ENCODE measurements around the gene POFUT2.

POFUT2 gene

DNA sequence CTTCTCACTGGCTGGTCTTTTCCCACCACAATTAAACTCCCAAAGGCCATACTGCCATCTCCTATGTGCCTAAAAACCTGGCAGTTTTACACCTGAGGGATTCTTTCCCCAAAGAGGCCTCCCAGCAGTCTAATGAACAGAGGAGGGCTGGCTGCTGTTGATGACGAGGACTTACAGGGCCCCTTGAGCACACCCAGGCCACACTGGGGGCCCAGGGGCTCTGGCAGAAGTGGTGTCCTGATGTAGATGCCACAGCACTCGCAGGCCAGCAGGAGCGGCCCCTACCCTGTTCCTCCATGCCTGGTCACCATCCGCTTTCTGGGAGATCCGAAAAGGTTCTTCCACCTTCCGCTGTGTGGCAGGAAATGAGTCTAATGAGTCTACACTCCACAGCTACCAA is 24.2 kb downstream of the POFUT2 start:
- no peak for DNase-seq (ENCODE audit: low read depth in 2 of 2)

DNA sequence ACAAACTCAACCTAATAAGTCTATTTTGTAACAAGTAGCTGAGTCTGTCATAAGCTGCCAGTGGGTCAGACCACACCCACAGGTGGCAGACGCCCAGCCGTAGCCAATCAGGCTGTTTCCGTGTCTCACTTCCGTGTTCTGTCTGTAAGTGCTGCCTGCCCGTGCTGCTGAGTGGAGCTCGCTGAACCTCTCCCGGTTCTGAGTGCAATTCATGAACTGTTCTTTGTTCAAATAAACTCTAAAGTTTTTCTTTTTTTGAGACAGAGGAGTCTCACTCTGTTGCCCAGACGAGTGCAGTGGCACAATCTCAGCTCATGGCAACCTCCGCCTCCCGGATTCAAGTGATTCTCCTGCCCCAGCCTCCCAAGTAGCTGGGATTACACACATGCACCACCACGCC is 25.1 kb downstream of the POFUT2 start:
- no peak for DNase-seq (ENCODE audit: low read depth in 2 of 2)

DNA sequence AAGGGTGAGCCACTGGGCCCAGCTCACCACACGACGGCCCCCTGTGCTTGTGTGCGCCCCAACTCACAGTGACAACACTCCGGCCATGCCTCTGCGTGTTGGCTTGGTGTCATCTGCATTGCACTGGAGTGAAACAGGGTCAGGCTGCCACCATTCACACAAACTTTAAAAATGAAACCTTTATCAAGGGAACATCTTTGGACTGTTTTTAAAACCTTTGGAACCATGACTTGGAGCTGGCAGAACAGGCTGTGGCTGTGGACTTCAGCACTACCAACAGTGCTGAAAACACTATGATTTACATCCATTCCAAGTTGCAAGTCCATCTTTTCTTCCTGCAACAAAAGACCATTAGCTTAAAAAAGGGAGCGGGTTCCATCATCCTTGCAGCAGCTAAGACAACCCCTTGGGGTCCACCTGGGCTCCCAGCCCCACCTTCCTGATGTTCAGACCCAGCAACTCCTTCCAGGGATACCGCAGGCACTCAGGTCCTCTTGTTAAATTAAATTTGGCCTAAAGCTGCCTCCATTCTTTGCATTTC is 25.6 kb downstream of the POFUT2 start:
- DNase-seq (ENCODE audit: low read depth in 2 of 2), result no peak

DNA sequence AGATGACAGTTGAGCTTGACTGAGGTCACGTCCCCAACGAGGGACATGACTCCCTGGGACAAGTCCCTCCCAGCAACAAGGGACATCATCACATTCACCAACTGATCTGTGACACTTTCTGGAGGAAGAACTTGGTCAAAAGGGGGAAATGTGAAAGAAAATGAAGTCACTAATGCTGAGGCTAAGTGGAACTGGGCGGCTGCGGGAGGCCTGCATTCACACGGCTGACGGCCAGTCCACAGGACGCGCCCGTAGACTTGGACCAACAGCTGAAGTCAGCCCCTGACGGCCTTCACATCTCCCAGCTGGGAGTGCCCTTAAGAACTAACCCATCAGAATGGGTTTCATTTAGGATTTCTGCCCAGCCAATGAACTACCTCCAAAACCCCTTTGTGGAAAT is 26.6 kb downstream of the POFUT2 start:
- no peak for DNase-seq (ENCODE audit: low read depth in 2 of 2)

DNA sequence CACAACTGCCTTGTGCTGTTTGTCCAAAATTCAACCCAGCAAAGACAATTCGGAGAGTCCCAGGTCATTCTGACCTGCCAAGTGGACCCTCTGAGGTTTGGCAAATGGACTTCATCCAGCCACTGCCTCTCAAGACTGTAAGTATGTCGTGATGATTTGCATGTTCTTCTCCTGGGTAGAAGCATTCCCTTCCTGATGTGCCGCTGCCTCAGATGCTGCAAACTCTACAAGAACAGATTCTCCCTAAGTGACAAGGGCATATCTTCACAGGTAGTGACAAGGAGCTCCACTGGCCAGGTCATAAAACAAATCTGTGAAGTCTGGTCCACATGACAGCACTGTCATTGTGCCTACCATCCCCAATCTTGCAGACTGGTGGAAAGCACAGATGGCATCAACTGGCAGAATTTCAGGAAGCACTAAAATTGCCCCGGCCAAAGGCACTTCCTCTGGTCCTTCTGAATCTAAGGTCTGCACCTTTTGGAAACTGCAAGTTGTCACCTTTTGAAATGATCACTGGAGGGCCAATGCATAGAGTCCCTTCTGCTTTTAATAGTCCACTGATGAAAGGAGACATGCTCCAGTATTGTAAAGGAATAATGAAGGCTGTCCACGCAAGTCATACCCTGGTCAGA is 27.4 kb downstream of the POFUT2 start:
- DNase-seq (ENCODE audit: low read depth in 2 of 2), result no peak

DNA sequence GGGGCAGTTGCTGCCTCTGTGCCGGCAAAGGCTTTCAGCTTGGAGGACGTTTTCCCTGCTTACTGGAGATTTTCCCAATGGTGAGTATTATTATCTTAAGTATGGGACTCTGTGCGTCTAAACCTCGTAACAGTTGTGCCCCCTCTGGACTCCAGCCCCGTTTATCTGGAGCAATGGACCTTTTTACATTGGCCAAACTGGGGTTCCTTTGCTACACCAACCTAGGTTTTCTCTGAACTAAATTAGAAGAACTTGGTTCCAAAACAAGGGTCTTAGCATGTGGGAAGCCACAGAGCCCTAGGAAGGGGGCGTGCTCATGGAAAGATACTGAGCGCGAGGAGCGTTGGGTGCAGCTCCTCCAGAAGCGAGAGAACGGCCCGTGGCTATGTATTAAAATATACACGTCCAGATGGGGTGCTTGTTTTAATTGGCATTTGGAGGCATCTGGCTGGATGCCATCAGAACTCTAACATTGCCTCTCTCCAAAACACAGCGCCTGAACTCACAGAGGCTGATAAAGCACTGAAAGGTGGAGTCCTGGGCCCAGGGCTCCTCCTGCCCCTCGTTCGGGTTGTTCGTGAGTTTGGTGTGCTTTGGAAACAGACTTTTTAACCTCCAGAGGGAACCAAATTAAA is 28.4 kb downstream of the POFUT2 start:
- DNase-seq (ENCODE audit: low read depth in 2 of 2), result no peak

DNA sequence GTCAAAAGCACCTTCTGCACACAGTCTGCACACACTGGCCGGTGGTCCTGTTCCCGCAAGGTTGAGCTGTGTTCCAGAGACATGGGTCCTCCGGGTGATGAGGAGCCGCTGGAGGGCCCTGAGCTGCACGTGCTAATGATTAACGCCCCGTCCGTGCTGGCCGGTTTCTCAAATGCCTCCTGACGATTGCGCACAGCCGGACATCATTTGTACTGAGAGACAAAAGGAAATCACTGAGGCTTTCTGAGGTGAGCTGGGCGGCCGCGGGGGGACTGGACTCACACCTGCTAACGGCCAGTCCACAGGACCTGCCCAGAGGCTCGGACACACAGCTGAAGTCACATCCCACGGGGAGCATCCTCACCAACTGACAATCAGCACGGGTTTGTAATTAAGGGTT is 29.2 kb downstream of the POFUT2 start:
- DNase-seq (ENCODE audit: low read depth in 2 of 2), result no peak

DNA sequence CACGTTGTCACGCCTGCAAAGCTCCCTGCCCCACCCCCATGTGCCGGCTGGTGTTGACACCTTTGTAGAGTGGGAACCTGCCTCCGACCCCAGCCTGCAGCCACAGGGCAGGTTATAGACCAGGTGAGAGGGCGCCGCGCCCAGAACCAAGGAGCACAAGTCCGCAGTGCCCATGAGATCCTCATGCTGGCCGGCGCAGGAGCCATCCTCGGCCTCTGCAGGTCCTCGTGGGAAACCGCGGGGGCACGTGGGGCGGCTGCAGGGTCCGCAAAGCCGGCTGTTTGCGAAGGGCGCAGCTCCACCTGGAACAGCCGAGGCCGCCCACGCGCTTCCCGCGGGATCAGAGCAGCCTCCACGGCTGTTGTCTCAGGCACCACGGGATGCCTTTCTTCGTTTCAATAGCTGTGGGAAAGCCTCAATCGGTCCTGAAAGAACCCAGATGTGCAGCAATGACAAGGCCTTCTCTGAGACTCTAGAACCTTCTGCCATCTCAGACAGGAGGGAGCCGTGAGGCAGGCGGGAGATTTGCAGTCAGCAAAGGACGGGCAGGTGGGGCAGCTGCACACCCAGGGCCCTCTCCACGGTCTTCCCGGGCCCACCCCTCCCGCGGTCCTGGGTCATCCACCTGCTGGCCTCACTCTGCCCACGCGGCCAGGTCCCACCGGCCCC is 29.9 kb downstream of the POFUT2 start:
- no peak for DNase-seq (ENCODE audit: low read depth in 2 of 2)

DNA sequence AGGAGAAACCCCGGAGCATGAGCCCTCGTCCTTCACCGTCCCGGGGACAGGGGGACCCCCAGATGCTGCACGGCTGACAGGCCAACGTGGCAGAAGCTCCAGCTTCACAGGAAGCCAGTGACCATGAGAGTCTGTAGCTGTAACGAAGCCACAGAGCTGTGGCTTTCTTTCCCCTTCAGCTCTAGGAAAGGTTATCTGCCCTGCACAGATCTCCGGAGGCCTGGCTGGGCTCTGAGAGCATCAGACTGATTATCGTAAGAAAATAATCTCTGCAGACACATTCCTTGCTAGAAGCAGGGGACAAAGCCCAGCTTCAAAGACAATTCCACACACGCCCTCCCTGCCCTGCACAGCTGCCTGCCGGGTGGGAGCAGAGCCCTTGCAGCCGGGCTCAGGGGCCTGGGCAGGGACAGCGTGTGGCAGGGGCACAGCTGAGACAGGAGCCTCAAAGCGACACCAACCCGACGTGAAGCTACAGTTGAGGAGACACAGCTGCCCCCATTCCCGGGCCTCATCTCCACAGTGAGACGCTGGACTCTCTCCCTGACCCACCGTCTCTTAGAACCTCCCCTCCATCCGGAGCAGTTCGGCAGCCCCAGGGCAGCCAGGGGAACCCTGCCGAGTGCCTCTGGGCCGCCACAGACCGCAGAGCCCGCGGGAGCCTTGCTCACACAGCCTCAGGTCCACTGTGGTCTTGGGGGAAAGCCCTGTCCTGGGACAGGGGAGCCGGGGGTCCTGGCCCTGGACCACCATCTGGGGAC is 30.6 kb downstream of the POFUT2 start:
- DNase-seq (ENCODE audit: low read depth in 2 of 2), result no peak

DNA sequence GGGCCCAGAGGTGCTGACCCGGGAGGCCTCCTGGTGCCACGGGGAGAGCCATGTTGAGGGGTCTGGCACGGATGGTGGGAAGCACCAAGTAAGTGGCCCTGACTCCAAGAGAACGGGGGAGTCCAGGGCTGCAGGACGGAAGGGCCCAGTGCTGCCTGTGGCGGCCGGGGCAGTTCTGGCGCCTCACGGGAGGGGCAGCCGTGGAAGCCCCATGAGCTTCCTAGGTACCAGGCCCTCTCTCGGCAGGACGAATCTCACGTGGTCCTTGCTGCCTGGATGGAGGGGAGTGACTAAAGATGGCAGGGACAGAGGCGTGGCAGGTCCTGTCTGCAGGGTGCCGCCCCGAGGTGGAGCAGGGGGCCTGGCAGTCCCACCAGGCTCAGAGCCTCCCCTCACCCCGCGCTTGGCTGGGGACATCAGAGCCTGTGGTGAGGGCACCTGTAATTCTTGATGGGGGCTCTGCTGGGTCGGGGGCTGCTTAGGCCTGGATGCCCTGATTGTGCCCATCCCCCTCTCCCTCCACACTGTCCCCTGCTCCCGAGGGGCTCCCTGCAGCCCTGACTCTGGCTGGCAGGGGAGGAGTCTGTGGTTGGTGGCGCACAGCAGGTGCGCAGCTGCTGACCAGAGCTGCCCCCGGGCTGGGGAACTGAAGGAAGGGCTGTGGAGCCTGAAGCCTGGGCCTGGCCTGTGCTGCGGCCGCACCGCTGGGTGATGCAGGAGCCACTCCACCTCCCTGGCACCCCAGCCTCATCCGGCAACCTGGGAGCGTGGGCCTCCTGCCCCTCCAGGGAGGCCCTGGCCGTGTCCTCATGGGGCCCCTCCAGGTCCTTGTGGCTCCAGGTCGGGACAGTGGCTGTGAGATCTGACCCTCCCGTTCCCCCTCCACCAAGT is 31.4 kb downstream of the POFUT2 start:
- DNase-seq (ENCODE audit: low read depth in 2 of 2), result no peak

DNA sequence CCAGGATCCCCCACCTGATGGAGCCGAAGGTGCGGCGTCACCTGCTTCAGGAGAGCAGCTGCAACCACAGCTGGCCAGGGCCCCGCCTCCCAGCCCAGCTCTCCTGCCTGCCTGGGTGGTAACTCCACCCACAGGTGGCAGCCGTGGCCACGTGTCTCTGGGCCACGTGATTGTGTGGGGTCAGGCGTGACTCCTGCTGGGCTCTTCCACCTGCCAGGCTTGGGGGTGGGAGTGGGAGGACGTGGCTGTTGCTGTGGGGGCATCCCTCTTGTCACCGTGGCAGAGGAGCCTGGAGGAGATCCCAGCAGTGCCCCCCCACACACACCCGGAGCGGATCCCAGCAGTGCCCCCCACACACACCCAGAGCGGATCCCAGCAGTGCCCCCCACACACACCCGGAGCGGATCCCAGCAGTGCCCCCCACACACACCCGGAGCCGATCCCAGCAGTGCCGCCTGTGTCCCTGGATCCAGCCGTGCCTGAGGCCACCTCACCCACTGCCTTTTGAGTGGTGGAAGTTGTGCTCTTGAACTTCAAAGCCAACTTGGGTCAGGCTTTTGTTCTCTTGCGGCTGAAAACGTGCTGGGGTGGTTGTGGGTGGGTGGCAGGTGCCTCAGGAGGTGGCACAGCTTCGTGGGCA is 32.2 kb downstream of the POFUT2 start:
- DNase-seq (ENCODE audit: low read depth in 2 of 2), result no peak

DNA sequence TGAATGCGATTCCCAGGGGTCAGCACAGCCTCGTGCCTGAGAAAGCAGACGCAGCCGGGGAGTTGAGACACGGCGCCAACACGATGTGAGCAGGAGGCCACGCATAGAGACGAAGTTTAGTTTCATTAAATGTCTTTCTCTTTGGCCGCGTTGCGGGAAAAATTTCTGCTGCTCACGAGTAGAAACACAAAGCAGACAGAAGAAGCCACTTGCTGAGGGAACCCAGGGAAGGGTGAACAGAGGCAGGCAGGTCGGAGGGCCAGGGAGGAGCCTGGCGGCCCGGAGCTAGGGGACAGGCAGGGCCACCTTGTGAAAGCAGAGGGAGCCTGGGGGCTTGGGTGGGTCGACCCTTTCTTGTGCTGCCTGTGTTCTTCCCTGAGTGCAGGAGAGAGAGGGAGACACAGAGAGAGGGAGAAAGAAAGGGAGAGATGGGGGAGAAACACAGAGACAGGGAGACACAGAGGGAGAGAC is 33.2 kb downstream of the POFUT2 start:
- no peak for DNase-seq (ENCODE audit: low read depth in 2 of 2)

DNA sequence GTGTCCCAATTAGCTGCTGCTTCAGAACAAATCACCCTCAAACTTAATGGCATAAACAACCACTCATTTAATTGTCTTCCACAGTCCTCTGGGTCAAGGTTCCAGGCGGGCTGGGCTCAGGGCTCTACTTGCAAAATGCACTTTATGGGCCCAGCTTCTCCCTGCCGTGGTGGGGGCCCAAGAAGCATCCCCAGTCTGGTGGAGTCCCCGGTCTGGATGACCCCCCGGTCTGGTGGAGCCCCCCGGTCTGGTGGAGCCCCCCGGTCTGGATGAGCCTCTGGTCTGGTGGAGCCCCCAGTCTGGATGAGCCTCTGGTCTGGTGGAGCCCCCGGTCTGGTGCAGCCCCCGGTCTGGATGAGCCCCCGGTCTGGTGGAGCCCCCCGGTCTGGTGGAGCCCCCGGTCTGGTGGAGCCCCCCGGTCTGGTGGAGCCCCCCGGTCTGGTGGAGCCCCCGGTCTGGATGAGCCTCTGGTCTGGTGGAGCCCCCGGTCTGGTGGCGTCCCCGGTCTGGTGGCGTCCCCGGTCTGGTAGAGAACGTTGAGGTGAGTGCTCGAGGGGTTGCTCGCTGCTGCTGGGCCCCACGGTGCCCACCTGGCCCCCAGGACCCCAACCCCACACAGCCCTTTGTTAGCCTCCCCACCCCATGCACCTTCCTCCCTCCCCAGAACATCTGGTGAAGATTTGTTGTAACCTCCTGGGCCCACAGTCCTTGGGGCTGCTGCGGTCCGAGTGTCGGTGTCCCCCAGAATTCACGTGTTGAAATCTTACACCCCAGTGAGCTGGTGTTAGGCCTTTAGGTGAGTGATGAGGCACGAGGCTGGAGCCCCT is 33.8 kb downstream of the POFUT2 start:
- no peak for DNase-seq (ENCODE audit: low read depth in 2 of 2)

DNA sequence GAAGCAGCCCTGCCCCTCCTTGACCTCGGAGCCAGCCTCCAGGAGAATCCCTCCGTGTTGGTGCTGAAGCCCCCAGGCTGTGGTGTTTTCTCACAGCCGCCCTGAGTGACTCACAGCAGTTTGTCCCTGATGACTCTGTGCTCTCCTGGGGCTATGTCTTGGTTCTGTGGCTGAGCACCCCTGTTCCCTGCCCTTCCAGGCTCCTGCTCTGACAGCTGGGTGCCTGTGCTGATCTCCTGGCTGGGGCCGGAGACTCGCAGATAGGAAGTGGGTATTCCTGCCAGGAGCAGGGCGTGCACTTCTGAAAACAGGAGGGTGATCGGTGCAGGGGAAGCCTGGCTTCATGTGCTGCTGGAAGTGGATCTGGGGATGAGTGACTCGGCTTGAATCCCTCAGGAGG is 34.5 kb downstream of the POFUT2 start:
- DNase-seq (ENCODE audit: low read depth in 2 of 2), result no peak

DNA sequence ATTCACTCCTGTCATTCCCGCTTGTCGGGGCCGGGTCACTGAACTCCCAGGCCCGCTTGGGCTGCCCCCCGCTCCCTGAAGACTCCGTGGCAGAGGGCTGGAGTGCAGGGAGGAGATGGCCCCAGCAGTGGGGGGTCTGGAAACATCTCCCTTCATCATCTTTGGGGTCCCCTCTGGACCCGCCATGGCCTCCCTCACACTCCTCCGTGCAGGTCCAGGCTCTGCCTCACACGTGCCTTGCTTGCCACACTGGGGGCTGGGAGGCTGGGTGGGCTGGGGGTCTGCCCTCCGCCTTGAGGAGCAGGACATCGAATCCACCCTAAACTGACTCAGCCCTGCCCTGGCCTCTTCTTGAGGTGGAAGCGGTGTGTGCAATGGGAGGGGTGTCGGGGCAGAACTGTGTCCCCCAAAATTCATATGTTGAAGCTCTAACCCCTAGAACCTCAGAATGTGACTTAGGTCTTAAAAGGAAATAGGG is 35.2 kb downstream of the POFUT2 start:
- DNase-seq (ENCODE audit: low read depth in 2 of 2), result no peak

DNA sequence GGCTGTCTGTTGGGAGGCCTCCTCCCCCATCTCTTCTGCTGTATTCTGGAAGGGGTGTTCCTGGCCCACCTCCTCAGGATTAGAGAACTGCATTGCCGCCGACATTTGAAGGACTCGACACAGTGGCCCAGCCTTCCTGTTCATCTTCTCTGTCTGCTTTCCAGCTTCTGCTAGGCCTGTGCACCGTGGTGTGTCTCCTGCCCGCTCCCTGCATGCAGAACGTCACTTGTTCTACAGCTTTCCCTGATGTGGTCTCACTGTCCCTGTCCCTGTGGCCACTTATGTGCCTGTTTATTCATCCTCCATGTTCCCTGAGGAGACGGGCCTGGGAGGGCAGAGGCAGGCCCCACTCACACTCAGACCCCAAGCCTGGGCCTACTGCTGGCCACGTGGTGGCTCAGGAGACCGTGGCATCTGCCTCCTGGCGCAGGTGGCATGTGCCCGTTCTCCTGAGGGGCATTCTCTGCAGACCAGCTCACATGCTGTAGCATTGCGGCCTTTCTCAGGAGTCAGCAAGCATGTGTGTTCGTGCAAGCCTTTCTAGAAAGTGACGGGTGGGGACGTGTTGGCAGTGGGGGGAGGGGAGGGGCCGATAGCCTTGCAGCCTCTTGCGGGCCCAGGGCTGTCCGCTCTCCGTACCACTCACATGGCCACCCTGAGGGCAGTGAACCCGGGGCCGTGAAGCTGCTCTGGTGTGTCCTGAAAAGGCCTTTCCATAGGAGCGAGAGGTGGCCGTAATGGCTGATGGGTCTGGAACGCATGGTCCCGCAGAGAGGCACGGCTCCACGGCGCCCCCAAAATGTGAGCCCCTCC is 35.9 kb downstream of the POFUT2 start:
- DNase-seq (ENCODE audit: low read depth in 2 of 2), result no peak

DNA sequence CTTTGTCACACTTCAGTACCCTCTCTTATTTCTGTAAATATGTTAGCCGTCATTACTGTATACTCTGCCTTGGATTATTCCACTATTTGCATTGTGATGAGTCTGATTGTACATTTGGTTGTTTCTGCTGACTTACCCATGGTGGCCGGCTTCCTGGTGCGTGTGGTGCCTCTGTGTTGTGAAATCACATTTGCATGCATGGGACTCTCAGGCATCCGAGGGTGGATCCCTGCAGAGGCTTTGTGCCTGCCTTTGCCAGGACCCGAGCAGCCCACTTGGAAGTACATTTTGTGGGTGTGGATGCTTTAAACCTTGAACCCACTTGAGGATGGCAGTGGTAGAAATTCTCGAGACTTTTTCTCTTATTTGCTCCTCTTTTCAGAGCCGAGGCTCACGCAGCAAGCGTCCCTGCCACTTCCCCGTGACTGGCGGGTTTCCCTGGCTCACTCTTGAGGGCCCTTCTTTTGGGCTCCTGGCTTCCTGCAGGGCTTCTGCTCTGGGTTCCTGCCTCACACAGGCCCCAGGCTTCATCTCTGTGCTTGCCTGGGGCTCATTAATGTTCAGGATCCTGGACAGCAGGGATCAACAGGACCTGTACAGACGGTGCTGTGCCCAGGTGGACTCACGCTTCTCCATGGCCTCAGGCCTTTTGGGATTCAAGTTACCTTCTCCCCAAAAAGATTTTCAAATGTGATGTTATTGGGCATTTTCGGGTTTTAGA is 36.6 kb downstream of the POFUT2 start:
- no peak for DNase-seq (ENCODE audit: low read depth in 2 of 2)

DNA sequence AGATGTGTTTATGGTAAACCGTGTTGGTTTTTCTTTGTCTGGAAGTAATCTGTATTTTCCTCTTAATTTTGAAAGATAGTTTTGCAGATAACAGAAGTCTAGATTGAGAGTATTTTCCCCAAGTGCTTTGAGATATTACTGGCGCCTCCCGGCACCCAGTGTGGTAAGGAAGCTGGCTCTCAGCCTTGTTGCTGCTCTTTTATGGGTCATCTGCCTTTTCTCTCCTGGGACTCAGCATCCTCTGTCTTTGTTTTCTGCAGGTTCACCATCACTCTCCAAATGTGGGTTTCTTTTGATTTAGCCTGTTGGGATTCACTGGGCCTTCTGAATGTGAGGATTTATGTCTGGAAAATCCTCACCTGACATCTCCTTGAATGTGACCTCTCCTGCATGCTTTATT is 37.4 kb downstream of the POFUT2 start:
- no peak for DNase-seq (ENCODE audit: low read depth in 2 of 2)
